Fibroblast of skin of left biceps (primary cell): Measurements from ENCODE around the gene PTPRD.
A peak's percentile ranks its signal among the peaks of the same experiment; 100 is the strongest.

Source experiments
- DNase-seq, 2 experiments: peaks; one replicate each; pipeline ENCODE4 v3.0.0-alpha.2; 2013; ENCODE audit warnings: low read depth in 2 of 2

PTPRD gene

DNA sequence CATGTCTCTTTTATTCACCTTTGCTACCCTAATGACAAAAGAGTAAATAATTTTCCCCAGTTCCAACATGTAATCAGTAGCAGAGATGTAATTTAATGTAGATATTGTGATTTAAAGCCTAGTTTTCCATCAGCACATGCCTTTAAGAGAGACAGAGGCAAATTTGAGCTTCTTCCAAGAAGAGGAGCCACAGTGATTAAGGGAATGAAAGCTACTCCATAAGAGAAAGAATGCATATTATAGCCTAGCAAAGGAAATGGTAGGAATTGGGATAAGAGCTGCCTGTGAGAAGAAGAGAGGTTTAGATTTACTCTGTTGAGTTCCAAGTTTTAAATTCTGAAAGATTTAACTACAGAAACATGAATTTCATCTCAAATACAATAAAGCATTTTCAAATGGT, 2222.2 kb downstream of the PTPRD start:
- DNase-seq, result peak in 1 of 2 experiments; percentile 10

DNA sequence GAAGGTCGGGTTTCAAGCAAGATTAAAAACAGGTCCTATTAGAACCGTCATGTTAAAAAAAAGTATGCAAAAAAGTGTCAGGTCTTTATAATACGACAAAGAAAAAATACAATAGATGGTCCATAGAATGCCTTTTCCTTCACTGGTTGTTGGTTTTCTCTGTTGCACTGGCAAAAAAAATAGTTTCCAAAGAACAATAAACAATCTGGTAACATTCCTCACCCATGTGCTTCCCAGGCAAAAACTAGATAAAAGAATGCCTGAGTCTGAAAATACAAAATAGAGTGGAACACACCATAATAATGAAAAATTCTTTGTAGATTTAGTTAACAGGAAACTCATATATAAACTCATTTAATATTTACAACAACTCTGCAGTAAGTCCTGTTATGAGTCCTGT, 2223.3 kb downstream of the PTPRD start:
- no peak for DNase-seq

- no peak for DNase-seq
Observed at GRCh38 chr9:8388132-8388531, 2224.7 kb downstream of the PTPRD start.

DNA sequence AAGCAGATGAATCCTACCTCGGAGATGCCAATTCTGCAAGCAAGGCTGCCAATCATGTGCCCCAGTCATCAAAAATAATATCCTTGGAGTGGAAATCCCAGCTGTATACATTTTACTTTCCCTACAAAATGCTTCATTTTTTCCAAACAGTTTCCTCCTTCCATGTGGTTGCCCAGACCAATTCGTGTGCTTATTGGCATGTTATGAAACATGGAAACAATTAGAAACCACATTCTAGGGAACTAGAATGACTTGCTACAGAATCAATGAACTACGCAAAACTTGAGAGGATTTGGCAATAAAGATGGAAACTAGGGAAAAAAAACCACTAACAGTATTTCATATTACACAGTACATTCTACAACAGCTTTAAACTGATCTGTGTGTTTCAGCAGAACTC, 2228.7 kb downstream of the PTPRD start:
- peak; percentile 88 for DNase-seq

DNA sequence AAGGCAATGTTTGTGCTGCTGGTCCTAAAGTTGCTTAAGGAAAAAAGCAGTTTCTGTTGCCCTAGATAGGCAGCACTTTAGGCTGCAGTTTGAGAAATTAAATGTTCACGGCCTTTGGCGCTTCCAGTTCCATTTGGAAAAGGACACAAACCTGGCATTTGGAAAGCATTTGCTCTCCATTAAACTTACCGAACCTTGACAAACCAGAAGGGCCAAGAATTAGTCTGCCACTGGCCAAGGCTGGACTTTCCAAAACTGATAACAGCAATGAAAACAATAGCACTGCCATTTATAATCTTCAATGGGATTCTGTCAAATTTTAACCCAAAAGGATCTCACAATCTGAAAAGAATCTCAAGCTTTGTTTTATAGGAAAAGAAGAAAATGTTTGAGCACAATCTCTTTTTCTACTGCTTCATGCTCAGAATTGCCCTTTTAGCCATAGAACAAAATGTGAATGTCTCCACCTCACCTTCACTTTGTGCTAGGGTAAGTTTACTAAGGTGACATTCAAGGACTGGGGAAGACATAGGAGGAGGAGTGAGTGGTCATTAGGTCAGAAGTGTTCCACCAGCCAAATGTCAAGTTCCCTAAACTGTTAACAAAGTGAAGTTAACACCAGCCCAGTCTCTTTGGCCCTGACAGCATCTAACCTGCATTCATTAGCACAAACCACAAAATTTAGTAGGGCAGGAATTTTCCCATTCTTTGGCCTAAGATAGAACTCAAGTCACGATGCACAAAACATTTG, 2229.8 kb downstream of the PTPRD start:
- no peak for DNase-seq

DNA sequence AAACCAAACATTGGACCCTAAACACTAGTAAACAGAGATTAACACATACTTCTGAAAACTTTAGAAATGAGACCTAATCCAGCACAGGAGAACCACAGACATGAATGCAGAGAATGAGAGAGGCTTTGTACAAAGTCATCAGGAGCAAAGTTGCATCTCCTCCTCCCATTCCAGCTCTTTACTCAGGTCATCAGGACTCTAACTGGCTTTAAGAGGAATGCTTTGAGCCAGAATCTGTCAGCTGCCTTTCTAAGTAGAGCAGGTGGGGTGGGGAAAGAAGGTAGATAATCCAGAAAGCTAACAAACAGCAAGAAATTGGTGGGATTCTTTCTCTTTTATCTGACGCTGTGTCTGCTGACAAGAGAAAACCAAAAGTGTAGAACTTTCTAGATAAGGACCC, 2230.5 kb downstream of the PTPRD start:
- no peak for DNase-seq

GRCh38 chr9:8381601-8382000, 2231.2 kb downstream of the PTPRD start:
- DNase-seq, result no peak

GRCh38 chr9:8374471-8374870, 2238.3 kb downstream of the PTPRD start:
- no peak for DNase-seq

- no peak for DNase-seq
Observed at GRCh38 chr9:8371686-8372085, 2241.1 kb downstream of the PTPRD start.

DNA sequence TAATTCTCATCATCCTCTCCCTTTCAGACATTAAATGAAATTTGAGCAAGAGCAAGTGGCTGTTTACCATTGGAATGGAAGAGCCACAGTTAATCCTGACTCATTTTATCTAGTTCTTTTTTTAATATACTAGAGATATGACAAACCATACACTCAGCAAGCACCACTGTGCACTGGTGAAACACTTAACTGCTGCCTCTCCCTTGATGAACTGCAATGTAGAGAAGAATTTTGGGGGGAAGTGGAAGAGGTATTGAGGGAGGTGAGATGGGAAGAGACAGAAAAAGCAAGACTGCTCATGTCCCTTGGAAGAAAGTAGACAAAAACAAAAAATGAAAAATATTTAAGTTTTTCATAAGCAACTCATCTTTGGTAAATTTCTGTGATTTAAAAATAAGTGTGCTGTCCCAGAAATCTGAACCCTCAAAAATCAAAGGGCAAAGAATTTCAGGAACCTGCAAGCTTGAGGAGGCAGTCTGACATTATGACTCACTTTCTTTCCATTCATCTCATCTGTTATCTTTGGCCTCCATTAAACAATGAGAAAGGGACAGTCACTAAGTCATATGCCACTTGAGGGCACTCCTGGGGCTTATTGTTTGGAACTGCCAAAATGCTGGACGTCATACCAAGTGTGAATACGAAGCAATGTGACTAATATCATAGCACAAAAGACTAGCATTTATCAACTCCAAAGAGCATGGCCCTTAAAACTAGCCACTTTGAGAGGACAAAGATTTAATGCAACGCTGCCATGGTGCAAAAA, 2246.5 kb downstream of the PTPRD start:
- no peak for DNase-seq

GRCh38 chr9:8365466-8366160, 2247.2 kb downstream of the PTPRD start:
- no peak for DNase-seq

- DNase-seq, result peak; percentile 51 to 61
Observed at GRCh38 chr9:8365029-8365428, 2247.8 kb downstream of the PTPRD start.

DNA sequence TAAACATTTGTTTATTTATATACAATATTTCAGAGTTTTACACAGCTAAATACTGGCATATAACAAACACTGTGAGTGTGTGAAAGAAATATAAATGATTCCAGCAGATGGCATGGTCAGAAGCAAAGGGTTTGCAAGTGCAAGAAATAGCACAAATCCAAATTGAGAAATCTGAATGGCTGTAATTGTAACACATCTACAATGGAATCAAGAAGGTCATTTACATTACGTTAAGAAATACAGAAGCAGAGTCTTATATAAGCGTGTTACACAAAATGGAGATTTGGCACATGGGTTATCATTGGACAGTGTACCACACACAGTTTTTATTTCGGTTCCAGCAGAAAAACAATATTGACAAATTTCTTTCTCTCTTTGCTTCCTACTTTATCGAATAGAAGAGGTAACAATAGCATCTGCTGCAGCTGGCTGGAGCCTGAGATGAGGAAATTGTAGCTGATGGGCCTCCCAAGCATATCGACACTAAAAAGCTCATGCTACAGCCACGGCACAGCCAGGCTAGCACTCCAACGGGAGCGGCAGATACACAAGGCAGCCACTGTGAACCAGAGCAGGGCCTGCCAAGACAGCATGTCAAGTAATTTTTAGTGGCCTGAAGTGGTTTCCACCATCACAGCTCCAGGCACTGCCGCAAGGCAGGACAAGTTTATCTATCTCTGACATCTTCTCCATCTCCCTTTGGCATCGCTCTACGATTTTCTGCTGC, 2248.6 kb downstream of the PTPRD start:
- no peak for DNase-seq

- DNase-seq, result no peak
Observed at GRCh38 chr9:8362250-8362649, 2250.6 kb downstream of the PTPRD start.

DNA sequence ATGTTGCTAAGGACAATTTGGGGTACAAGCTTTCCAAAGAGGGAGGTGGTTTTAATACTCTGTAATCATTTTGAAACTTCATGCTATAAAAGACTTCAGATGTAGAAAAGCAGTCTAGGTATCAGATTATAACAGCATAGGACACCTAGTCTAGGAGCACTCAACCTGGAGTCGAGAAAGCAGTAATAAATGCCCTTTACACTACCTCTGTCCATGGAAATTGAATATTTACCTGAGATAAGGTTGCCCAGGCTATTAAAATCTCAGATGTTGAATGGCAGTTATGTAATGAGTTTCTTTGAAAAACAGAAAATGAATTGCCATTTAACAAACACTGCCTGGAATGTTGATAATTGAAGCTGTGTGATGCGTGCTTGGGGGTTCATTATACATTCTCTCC, 2251.4 kb downstream of the PTPRD start:
- no peak for DNase-seq

DNA sequence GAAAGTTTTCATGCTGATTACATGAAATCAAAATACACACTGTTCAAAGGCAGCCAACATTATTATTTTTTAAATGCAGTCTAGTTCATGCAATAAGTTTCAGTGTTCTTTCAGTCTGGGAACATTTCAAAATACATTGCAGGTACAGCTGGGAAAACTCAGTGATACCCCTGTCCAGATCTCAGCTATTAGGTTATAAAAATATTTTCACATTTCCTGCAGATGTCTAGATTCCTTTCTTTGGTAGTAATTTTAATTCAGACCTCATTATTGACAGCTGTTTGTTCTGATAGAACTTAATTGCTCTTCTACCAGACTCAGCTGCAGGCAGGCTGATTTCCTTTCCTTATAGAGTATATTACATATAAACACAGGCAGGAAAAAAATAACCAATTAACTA, 2256.4 kb downstream of the PTPRD start:
- DNase-seq, result no peak

GRCh38 chr9:8351436-8351835, 2261.4 kb downstream of the PTPRD start:
- no peak for DNase-seq

DNA sequence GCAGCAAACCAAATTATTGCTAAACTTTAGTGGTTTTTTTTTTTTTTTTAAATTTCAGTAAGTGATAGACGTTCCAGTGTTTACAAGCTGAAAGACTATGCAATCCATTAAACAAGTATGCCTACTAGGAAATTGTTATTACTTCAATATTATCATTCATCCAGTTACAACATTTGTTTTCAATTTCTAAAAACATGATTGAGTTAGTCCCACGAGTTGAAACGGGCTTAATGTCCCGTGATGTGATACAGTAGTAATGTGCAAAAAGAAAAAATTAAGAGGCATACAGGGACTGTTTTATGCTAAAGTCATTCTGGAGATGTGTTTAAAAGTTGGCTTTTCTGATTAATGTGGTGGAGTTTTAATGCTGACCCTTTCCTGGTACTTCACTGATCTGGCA, 2262.9 kb downstream of the PTPRD start:
- no peak for DNase-seq

GRCh38 chr9:8349376-8349775, 2263.4 kb downstream of the PTPRD start:
- no peak for DNase-seq

GRCh38 chr9:8348756-8349155, 2264.0 kb downstream of the PTPRD start:
- DNase-seq, result no peak

DNA sequence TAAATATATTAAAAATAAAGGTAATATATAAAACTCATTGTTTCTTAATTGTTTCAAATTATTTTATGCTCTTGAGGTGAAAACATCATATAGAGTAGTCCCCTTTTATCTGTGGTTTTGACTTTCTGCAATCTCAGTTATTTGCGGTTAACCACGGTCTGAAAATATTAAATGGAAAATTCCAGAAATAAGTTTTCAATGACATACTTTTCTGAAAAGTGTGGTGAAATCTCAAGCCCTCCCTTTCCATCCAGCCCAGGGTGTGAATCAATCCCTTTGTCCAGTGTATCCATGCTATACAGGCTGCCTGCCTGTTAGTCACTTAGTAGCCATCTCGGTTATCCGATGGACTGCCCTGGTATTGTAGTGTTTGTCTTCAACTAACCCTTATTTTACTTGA, 2266.5 kb downstream of the PTPRD start:
- peak; percentile 55 to 63 for DNase-seq
